ENCODE results near the gene SUSD4.

SUSD4 gene

GRCh38 chr1:223248770-223249140, 115.2 kb downstream of the SUSD4 start:
- no peak for DNase-seq

DNA sequence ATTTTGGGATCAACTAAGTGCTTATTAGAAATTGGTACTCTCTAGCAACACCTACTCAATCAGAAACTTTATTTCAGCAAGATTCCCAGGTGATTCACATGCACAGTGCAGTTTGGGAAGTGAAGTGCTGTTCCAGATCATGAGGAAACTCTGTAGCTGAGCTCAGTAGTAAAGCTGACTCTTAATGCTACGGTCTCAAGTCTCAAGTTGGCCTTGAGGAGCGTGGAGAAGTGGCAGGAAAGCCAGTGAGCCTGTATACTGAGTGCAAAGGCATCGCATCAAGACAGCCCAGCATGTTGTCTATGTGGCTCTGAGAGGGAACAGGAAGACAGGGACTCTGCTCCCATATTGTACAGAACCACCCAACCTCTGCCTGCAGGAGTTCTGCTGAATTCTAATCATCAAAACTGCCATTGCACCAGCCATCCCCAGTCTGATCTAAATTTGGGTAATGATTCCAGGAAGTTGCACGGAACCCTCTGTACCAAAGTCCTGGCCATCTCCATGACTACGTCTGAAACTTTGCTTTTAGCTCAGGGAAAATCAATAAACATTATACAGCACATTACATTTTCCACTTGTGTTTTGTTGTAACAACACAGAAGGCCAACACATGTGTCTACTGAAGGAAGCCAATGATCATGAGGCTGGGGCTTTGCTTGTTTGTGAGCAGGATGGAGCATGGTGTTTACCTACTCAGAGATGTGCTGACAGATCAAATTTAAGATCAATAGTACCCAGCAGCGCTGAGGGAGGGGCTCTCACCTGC, 115.8 kb downstream of the SUSD4 start:
- no peak for DNase-seq

DNA sequence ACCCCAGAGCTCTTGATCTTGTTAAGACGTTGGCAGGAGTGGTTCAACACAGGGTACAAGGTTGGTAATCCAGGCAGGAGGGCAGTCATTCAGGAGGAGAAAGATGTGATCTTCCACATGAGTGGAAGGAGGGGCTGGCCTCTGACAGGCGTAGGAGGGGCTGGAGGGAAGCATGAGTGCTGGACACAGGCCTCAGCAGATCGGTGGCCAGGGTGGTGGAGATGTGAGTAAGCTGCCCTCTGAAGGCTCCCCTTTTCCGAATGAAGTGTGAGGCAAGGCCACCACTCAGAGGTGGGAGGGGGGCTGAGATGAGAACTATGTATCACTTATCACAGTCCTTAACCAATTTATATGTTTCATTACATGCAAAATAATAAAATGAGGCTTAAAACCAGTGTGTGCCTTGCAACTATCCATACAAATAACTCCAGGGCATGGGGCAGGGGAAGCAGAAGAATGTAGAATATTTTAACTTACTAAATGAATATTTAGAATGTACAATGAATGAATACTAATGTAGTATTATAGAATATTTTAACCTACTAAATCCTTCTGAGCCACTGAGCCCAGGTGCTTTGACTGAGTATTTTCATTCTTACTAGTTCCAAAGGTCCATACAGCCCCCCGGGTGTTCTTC, 117.4 kb downstream of the SUSD4 start:
- DNase-seq: no peak

GRCh38 chr1:223245983-223246382, 118.0 kb downstream of the SUSD4 start:
- no peak for DNase-seq

- DNase-seq: no peak
These were observed 118.6 kb downstream of the SUSD4 start for GRCh38 chr1:223245411-223245810.

DNA sequence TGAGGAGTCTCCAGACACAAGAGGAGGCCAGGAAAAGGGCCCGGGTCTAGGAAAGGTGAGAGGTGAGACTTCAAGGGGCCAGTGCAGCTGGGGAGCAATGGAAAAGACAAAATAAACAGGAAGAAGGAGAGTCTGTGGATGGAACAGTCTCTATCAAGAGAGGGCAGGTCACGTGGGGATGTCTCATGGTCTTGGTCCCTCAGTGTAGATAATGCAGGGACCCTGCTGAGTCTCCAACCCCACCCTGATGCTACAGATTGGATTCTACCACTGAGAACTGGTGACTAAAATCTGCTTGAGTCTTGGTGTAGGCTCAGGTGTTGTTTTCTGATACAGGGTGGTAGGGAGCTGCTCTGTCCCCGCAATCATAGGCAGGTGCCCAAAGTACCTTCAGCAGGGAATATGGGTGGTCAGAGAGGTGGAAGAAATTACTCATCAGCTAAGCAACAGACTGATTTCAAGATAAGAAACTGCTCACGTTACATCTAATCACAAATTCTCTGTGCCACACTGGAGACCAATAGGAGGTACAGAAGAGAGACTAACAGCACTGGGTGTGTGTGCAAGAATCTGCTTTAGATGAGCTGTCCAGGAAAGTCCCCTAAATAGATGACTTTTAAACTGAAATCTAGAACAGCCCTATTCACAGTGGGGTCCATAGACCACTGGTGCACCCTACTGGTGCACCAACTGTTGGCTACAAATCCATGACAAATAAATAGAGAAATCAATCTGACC, 119.4 kb downstream of the SUSD4 start:
- DNase-seq: no peak

DNA sequence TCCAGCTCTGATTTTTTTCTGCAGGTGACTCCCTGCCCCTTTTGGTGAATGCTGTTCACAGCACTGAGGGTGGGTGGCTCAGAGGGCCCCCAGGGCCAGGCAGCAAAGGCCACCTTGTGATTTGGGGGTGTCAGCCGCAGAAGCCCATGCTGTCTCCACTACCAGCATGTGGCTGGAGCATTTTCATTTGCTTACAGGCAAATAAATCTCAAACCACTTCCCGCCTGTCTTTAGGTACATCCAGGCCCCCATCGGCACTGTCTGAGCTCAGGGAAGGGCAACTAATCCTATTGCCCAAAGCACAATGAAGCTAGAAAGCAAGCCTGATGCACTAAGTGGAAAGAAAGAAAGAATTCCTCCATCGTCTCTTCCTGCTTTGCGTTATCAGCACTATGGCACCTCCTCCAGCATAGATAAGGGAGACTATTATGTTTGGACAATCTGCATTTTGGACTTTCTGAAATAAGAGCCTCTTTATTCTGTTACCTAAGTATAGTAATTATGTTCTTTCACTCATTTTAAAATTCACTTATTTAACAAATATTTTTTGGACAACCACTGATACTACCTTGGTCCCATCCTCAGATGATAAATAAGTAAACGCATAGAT, 120.4 kb downstream of the SUSD4 start:
- DNase-seq: no peak

GRCh38 chr1:223242971-223243370, 121.0 kb downstream of the SUSD4 start:
- DNase-seq: no peak

GRCh38 chr1:223242382-223242955, 121.5 kb downstream of the SUSD4 start:
- no peak for DNase-seq

DNA sequence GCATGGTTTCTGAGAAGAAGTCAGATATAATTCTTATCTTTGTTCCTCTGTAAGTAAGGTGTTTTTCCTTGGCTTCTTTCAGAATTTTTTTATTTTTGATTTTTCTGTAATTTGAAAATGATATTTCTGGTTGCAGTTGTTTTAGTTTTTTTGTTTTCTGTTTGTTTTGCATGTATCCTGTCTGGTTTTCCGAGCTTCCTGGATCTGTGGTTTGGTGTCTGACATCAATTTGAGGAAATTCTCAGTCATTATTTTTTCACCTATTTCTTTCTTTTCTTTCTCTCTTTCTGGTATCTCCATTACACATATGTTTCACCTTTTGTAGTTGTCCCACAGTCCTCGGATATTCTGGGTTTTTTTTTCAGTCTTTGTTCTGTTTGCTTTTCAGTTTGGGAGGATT, 123.9 kb downstream of the SUSD4 start:
- no peak for DNase-seq

DNA sequence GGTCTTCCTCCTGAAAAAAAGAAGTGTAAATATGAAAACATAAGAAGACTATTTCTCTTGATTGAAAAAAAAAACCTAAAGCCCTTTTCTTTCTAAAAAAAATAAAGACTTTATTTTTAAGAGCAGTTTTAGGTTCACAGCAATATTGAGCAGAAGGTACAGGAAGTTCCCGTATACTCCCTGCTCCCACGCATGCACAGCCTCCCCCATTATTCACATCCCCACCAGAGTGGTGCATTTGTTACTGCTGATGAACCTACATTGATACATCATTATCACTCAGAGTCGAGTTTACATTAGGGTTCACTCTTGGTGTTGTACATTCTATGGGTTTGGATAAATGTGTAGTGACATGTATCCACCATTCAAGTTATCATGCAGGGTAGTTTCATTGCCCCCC, 128.9 kb downstream of the SUSD4 start:
- no peak for DNase-seq

DNA sequence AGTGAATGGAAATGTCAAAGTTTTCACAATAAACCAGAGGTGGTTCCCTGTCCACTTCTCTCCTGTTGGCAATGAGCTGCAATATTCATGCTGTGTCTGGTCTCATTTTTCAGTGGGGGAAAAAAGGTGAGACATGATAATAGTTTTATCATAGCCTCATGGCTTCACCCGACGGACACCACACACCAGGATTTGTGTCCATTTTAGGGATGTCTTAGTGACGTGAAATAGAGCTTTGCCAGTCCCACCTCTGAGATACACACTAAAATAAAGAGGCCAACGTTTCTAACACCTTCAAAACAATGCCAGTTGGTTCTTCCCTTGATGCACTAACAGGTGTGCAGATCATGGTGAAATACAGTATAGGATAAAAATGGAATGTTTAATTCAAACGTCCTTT, 129.4 kb downstream of the SUSD4 start:
- no peak for DNase-seq

DNA sequence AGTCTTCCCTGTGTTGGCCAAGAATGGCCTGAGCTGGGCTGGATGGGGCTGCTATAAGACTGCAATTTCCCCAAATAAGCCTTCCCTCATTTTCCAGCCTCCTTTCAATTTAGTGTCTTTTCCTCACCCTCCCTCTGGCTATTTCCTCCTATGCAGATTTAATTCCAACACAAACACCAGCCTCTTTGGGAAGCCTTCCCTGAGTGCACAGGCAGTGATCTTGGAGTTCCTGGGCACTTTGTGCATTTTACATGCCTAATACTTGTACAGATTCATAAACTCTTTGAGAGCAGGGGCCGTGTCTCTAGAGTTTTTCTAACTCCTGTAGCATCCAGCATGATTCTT, 129.8 kb downstream of the SUSD4 start:
- no peak for DNase-seq

- DNase-seq: no peak
These were observed 130.4 kb downstream of the SUSD4 start for GRCh38 chr1:223233410-223234169.

DNA sequence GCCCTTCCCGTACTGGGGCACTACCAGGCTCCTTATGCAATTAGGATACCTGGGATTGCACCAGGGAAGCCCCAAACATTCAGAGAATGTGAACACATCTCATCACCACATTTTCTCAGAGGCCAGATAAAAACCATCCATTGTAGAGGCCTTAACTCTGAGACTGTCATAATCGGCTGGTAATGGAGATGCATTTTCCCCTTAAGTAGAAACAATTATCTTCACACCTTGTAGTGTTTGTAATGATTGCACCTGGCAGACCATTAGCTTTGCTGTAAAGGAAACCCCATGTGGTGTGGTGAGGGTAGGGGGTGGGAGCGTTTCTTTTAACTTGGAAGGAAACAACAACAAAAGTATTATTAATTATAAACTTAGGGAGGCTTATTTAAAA, 131.0 kb downstream of the SUSD4 start:
- no peak for DNase-seq

DNA sequence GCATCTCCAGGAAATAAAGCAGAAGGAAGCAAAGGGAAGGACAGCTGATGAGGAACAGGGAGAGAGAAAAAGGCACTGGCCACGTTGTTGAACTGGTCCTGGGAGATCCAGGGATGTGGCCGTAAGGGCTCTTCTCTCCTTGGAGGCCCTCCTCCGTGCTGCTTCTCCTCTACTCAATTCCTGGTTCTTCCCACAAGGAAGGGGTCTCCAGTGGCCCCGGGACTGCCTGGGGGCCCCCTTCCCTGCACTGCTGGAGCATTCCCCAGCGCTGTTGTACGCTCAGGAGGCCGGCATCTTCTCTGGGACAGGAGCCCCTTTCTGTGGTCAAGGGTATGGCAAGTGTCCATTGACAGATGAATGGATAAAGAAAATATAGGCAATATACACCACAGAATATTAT, 132.4 kb downstream of the SUSD4 start:
- DNase-seq: no peak

- DNase-seq: no peak
These were observed 132.9 kb downstream of the SUSD4 start for GRCh38 chr1:223231011-223231572.

- no peak for DNase-seq
These were observed 133.7 kb downstream of the SUSD4 start for GRCh38 chr1:223230161-223230881.

- no peak for DNase-seq
These were observed 134.2 kb downstream of the SUSD4 start for GRCh38 chr1:223229756-223230155.

DNA sequence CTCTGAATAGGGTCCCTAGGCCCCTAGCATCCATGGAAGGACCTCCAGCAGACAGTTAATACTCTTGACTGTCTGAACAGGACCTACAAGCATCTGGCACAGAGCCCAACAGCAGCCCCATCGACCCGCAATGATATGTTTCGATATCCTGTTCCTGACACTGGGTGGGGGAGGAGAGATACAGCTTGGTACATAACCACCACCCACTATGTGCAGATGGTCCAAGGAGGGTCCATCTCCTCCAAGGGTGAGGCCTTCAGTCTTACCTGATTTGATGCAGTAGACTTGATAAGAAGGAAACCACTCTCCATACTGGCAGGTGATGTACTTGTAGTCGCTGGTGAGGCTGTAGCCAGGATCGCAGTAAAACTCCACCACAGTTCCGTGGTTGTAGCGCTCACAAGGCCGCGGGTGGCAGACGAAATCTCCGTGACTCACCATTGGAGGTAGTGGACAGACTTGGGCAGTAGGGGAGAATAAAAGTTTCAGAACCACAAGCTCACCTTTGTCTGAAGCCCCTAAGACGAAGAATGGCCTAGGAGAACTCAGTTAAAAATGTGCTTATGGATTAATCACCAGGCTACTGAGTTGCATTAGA, 134.9 kb downstream of the SUSD4 start:
- DNase-seq: no peak

- DNase-seq: no peak
These were observed 135.8 kb downstream of the SUSD4 start for GRCh38 chr1:223228201-223228600.

Data from stimulated activated naive CD4-positive, alpha-beta T cell treated with Interleukin-2 at 50 U/mL for 16 hours (primary cell).